ENCODE data around the gene GPR107. TPM values are rescaled to one million over a fixed set of nuclear protein-coding genes. Genes with fewer than 3 reads are reported as not detected.

Gene GPR107
- total and polyA plus RNA-seq, 2 of the 8 experiments (the other 6 are each of a cell fraction or from before 2014, with no cell fraction given): 19.3 to 30.7 TPM

DNA sequence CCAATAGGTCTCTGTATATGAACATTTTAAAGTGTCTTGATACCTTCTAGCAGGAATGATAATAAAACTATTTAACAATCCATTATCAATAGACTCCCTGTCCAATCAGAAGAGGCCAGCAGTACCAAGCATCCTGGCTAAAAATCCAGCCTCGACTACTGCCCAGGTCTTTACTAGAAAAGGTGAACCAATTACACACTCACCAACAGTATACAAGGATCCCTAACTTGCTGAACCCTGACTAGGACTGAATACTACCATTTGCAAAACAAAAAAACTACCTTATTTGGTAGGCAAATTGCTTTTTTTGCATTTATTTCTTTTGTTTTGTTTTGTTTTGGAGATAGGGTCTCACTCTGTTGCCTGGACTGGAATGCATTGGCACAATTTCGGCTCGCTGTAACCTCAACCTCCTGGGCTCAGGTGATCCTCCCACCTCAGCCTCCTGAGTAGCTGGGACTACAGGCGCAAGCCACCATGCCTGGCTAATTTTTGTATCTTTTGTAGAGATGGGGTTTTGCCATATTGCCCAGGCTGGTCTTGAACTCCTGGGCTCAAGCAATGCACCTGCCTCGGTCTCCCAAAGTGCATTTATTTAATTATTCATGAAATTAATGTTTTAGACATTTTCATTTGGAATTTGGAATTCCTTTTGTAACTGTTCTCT, 38.2 kb upstream of the GPR107 start:
- Histone ChIP-seq H2BK20ac (ENCODE audit: low read length) (no peak overlapping the region), H3K9ac (replicated peaks in 1 of 4; ENCODE audit: extremely low read depth in 1 of 4, low read depth in 3 of 4, low read length in 3 of 4) (no peak overlapping the region)
- 92% methylated on average over 5 of the region's 5 CpGs; no CpG with 5 or more reads in 1 of the 2 experiments for WGBS, 2 experiments (ENCODE audit: extremely low coverage in 1 of 2, insufficient coverage in 1 of 2, insufficient read length in 1 of 2, insufficient replicate concordance in 2 of 2, low coverage in 1 of 2, low lambda C conversion rate in 2 of 2, missing lambda C conversion rate in 1 of 2)

More for the DNA sequence above, 38.2 kb upstream of the GPR107 start:
- ChIA-PET CTCF (ENCODE audit: partially characterized antibody) (no interaction called here), POLR2A (ENCODE audit: partially characterized antibody) (interaction anchor here (0.7 to 1.1 kb wide), 2 partner anchors 11 to 107 kb away, joined by 3 to 4 read pairs; no protein-coding TSS in a partner anchor)
- Histone ChIP-seq H3K4me2 (ENCODE audit: insufficient read depth in 1 of 2, low read depth in 2 of 2, low read length in 2 of 2) (no peak overlapping the region), H2BK12ac (ENCODE audit: low read depth, low read length) (no peak overlapping the region), H3K4ac (replicated peaks; ENCODE audit: insufficient read length, low read depth, low read length) (no peak overlapping the region), H2AFZ (ENCODE audit: low read length) (no peak overlapping the region), H2BK15ac (ENCODE audit: low read length) (no peak overlapping the region), H2BK5ac (ENCODE audit: low read depth, low read length) (no peak overlapping the region), H3K4me1 (replicated peaks in 1 of 4; ENCODE audit: control insufficient read depth in 3 of 4, insufficient read depth in 4 of 4, low read length in 3 of 4) (peaks cover 0 to 2% (median 0%) of the 10 kb centered on the region in 4 experiments; a peak in 1 of 7 replicates), H3K4me3 (ENCODE audit: extremely low read depth in 1 of 4, insufficient read depth in 2 of 4, low read depth in 3 of 4, low read length in 4 of 4) (no peak overlapping the region), H3K23ac (ENCODE audit: insufficient read length) (no peak overlapping the region), H3K79me1 (ENCODE audit: low read depth, low read length) (peaks cover 2% of the 10 kb centered on the region; the same call in 1 of the 2 replicates), H3K27ac (ENCODE audit: low read depth, low read length) (no peak overlapping the region), H3K79me2 (ENCODE audit: control insufficient read depth in 1 of 2, insufficient read depth in 2 of 2, low read length in 2 of 2) (0 out of 4 replicates have a peak, but pooled peaks cover 0 to 2% of the 10 kb centered on the region in 2 experiments), H4K20me1 (replicated peaks in 1 of 2; ENCODE audit: control insufficient read depth in 1 of 2, insufficient read depth in 2 of 2, low read length in 2 of 2) (no peaks in the 10 kb centered on the region), H3K9me3 (ENCODE audit: insufficient read depth in 2 of 2, low read depth in 1 of 2, low read length in 1 of 2) (peaks cover 4 to 5% of the 10 kb centered on the region in 2 experiments; a peak in 1 of 4 replicates), H4K8ac (ENCODE audit: extremely low read depth, insufficient read depth, low read length) (no peak overlapping the region), H3K23me2 (ENCODE audit: low read depth, low read length) (no peaks in the 10 kb centered on the region), H3K18ac (ENCODE audit: extremely low read depth, low read length) (no peak overlapping the region), H4K5ac (ENCODE audit: insufficient read length, low read depth, low read length) (no peak overlapping the region), H3K56ac (replicated peaks; ENCODE audit: insufficient read length, low read depth, low read length) (no peak overlapping the region), H4K91ac (replicated peaks; ENCODE audit: insufficient read length, low read length) (no peak overlapping the region), H3K36me3 (ENCODE audit: control insufficient read depth in 2 of 4, insufficient read depth in 4 of 4, low read length in 3 of 4) (no peaks in the 10 kb centered on the region), H2BK120ac (replicated peaks; ENCODE audit: low read depth, low read length) (no peak overlapping the region), H3K14ac (ENCODE audit: insufficient read length) (no peak overlapping the region), H3K27me3 (replicated peaks in 1 of 4; ENCODE audit: control insufficient read depth in 3 of 4, extremely low read depth in 1 of 4, insufficient read depth in 3 of 4, low read length in 3 of 4) (no peaks in the 10 kb centered on the region), H2AK5ac (ENCODE audit: low read depth, low read length) (no peak overlapping the region)
- FAIRE-seq (no peak), DNase-seq (ENCODE audit: low read depth in 1 of 2, low spot score in 2 of 2) (no peak)
- TF ChIP-seq TBP (IDR thresholded peaks at IDR 0.05; ENCODE audit: low read depth, low read length): no peak
- TF ChIP-seq SP2 (IDR thresholded peaks at IDR 0.05; ENCODE audit: low read length): no peak
- TF ChIP-seq JUN (IDR thresholded peaks at IDR 0.05; ENCODE audit: low read depth, low read length): no peak
- TF ChIP-seq BRCA1 (IDR thresholded peaks at IDR 0.05; ENCODE audit: low read depth, low read length): no peak
